AG09309 (cell line): ENCODE measurements around the gene HMG20B.

ENCODE experiments used
- DNase-seq: peaks from one replicate; pipeline ENCODE4 v3.0.0-alpha.2; 2010; ENCODE audit warnings: low read depth
- H3K4me3 ChIP-seq: 2 replicates; pipeline ENCODE4 v1.5.1; 2011; ENCODE audit warnings: mild to moderate bottlenecking, low read depth, low read length, moderate library complexity; ENCODE audit not compliant: control insufficient read depth
- CTCF ChIP-seq: IDR thresholded peaks from 2 replicates; pipeline ENCODE4 v1.5.1; 2011; ENCODE audit warnings: mild to moderate bottlenecking, low read depth, low read length, inconsistent platforms; ENCODE audit not compliant: insufficient read depth, control insufficient read depth; ENCODE audit errors: missing control alignments

The HMG20B gene

GRCh38 chr19:3547767-3548282 lies 24.9 kb upstream of the HMG20B start:
- no peak for TF ChIP-seq CTCF
- DNase-seq = no peak
- no peak overlapping the region for H3K4me3 ChIP-seq

GRCh38 chr19:3548606-3549005 lies 24.1 kb upstream of the HMG20B start:
- TF ChIP-seq CTCF = no peak
- no peak overlapping the region for H3K4me3 ChIP-seq
- DNase-seq = no peak

GRCh38 chr19:3549816-3550215 lies 22.9 kb upstream of the HMG20B start:
- TF ChIP-seq CTCF = no peak
- H3K4me3 ChIP-seq = no peak overlapping the region
- DNase-seq = no peak

- H3K4me3 ChIP-seq = no peak overlapping the region
- no peak for TF ChIP-seq CTCF
- DNase-seq = no peak
Measured at GRCh38 chr19:3550947-3551791, 21.6 kb upstream of the HMG20B start.

GRCh38 chr19:3551792-3552095 lies 21.0 kb upstream of the HMG20B start:
- no peak overlapping the region for H3K4me3 ChIP-seq
- no peak for DNase-seq
- no peak for TF ChIP-seq CTCF

GRCh38 chr19:3554254-3555083 lies 18.3 kb upstream of the HMG20B start:
- no peak overlapping the region for H3K4me3 ChIP-seq
- no peak for DNase-seq
- no peak for TF ChIP-seq CTCF
